ENCODE data around the gene ATP2B2. TPM values are rescaled to one million over a fixed set of nuclear protein-coding genes. Genes with fewer than 3 reads are reported as not detected.

The ATP2B2 gene
- total and polyA plus RNA-seq, 2 experiments from 2014 or later: 0.42 to 0.63 TPM

- no peaks in the 10 kb centered on the region for H3K9me2 ChIP-seq (ENCODE audit: insufficient read depth)
- no peak overlapping the region for H3K27ac ChIP-seq (ENCODE audit: low read depth)
- H3K27me3 ChIP-seq (ENCODE audit: insufficient read depth): no peaks in the 10 kb centered on the region
- Mint-ChIP-seq H3K4me3 (no peak overlapping the region), H3K9me3 (no peaks in the 10 kb centered on the region), H3K27ac (no peak overlapping the region), H3K27me3 (ENCODE audit: insufficient read depth, low read depth, poor library complexity) (peaks cover 2% of the 10 kb centered on the region), H3K36me3 (ENCODE audit: low read depth) (no peaks in the 10 kb centered on the region), H3K4me1 (peaks cover 14% of the 10 kb centered on the region)
- DNase-seq (ENCODE audit: low spot score) (no peak), ATAC-seq (no peak)
- H3F3A ChIP-seq (replicated peaks; ENCODE audit: low read depth): no peaks in the 10 kb centered on the region
- no peak overlapping the region for H3K4me3 ChIP-seq
- no peaks in the 10 kb centered on the region for H3K36me3 ChIP-seq (ENCODE audit: insufficient read depth)
- H2AFZ ChIP-seq: no peak overlapping the region
- TF ChIP-seq JUNB (IDR thresholded peaks at IDR 0.05; ENCODE audit: unreplicated experiment) (no peak), NANOG (IDR thresholded peaks at IDR 0.05; ENCODE audit: borderline replicate concordance) (no peak), ZNF462 (CRISPR knock-in tag; IDR thresholded peaks at IDR 0.05) (no peak), STAT1 (IDR thresholded peaks at IDR 0.05; ENCODE audit: unreplicated experiment) (no peak), ETS1 (IDR thresholded peaks at IDR 0.05) (no peak), ZNF331 (CRISPR knock-in tag; IDR thresholded peaks at IDR 0.05; ENCODE audit: low read depth) (no peak), EZH2 (IDR thresholded peaks at IDR 0.05; ENCODE audit: low read depth, unreplicated experiment) (no peak), ZNF114 (CRISPR knock-in tag; IDR thresholded peaks at IDR 0.05) (no peak)
- H3K4me2 ChIP-seq: no peak overlapping the region
- H3K79me2 ChIP-seq (replicated peaks; ENCODE audit: insufficient read depth): no peaks in the 10 kb centered on the region
- H3K4me1 ChIP-seq (ENCODE audit: insufficient read depth): peaks cover 8% of the 10 kb centered on the region
- H4K20me1 ChIP-seq (replicated peaks; ENCODE audit: insufficient read depth): peaks cover 5% of the 10 kb centered on the region; the same call in 1 of the 2 replicates
These were observed 48.4 kb downstream of the ATP2B2 start for GRCh38 chr3:10456981-10457380.

All from GM23338 (cell line).